Sigmoid colon (tissue), 7 donors: ENCODE results near the gene MGAT5. TPM values are rescaled to one million over a fixed set of nuclear protein-coding genes. Genes with fewer than 3 reads are reported as not detected.

ENCODE experiments used
- DNase-seq: peaks from one replicate; pipeline ENCODE4 v3.0.0-alpha.2; 2019
- H3K27ac ChIP-seq, 4 donors: fragments of 200-600 bp; sonication (generic); one replicate each; pipeline ENCODE4 v1.5.1; 2016 to 2019; ENCODE audit warnings: mild to moderate bottlenecking in 1 of 4
- H3K27me3 ChIP-seq, 3 donors: fragments of 200-600 bp; sonication (generic); one replicate each; pipeline ENCODE4 v1.5.1; 2019; ENCODE audit warnings: mild to moderate bottlenecking in 1 of 3
- H3K36me3 ChIP-seq, 4 donors: fragments of 200-600 bp; sonication (generic); one replicate each; pipeline ENCODE4 v1.5.1; 2016 to 2019
- H3K4me1 ChIP-seq, 4 donors: fragments of 200-600 bp; sonication (generic); one replicate each; pipeline ENCODE4 v1.5.1; 2017 to 2019
- H3K4me3 ChIP-seq, 4 donors: fragments of 200-600 bp; sonication (generic); one replicate each; pipeline ENCODE4 v1.5.1; 2017 to 2019; ENCODE audit warnings: mild to moderate bottlenecking in 2 of 4, moderate library complexity in 1 of 4
- H3K9me3 ChIP-seq, 4 donors: fragments of 200-600 bp in 3 of 4; sonication (generic) in 3 of 4; one replicate each; pipeline versions ENCODE4 v1.5.1 to v1.6.1; 2013 to 2019
- EP300 ChIP-seq, 4 donors: sonication (generic); formaldehyde crosslinking; IDR thresholded peaks; one replicate each; pipeline ENCODE4 v1.6.1; 2017; ENCODE audit warnings: antibody characterized with exemption in 4 of 4
- POLR2A ChIP-seq, 2 donors: fragments of 450-650 bp; IDR thresholded peaks; one replicate each; pipeline ENCODE4 v1.6.1; 2016; ENCODE audit warnings: antibody characterized with exemption in 2 of 2, mild to moderate bottlenecking in 2 of 2, moderate library complexity in 2 of 2
- POLR2AphosphoS5 ChIP-seq, 4 donors: sonication (generic); formaldehyde crosslinking; IDR thresholded peaks; one replicate each; pipeline ENCODE4 v1.6.1; 2017; ENCODE audit warnings: antibody characterized with exemption in 4 of 4
- WGBS, 2 donors: extraction: QIAGEN DNeasy Blood & Tissue Kit; methylation state at CpG; one replicate each; pipeline ENCODE4 v1.1.7; 2013; 5-methylcytosine and 5-hydroxymethylcytosine counted together
- intact Hi-C: fragments of 100-400 bp; cut with DNase I; formaldehyde crosslinking; loops from one replicate; pipeline ENCODE4 v1.15.1; 2023
- polyA plus RNA-seq, 3 donors: library from polyadenylated mRNA; stranded (reverse); fragments of 200-250 nt; gene quantifications; one replicate each; pipeline ENCODE4 v1.2.3, GENCODE V29; 2013
- total RNA-seq, 4 donors: library from RNA; depleted of rRNA; stranded (reverse); fragments of >200 nt; gene quantifications; one replicate each; pipeline ENCODE4 v1.1.0, GENCODE V29; 2016
- TF ChIP-seq, protein P1 (sequence below), 4 experiments: fragments of 450-650 bp in 3 of 4; fragments of 200-600 bp in 1 of 4; IDR thresholded peaks; one replicate each; pipeline ENCODE4 v1.5.1; 2016 to 2019; ENCODE audit warnings: antibody characterized with exemption in 4 of 4, mild to moderate bottlenecking in 3 of 4, moderate library complexity in 2 of 4
- donor health status: healthy with polysubstance abuse.
- donor health status: Bipolar disorder and iron deficiency.
- donor health status: healthy.

The MGAT5 gene
- total and polyA plus RNA-seq, 7 donors = 3.0 to 42.4 (median 30.3) TPM

DNA sequence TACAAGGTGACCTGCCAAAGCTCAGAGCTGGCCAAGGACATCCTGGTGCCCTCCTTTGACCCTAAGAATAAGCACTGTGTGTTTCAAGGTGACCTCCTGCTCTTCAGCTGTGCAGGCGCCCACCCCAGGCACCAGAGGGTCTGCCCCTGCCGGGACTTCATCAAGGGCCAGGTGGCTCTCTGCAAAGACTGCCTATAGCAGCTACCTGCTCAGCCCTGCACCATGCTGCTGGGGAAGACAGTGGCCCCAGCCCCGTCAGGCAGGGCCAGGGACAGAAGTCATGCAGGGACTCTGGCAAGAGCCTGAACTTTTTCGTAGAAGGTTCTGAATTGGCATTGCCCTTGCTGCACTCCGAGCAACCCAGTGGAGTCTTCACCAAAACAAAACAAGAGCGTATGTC lies 194.8 kb downstream of the MGAT5 start:
- Histone ChIP-seq H3K27me3 (no peaks in the 10 kb centered on the region), H3K4me1 (peaks cover 0 to 5% (median 0%) of the 10 kb centered on the region in 4 donors), H3K9me3 (no peaks in the 10 kb centered on the region), H3K27ac (no peak overlapping the region), H3K4me3 (no peak overlapping the region), H3K36me3 (peaks cover 0 to 24% (median 0%) of the 10 kb centered on the region in 4 donors)
- intact Hi-C loops = no loop called here
- TF ChIP-seq POLR2A (IDR thresholded peaks at IDR 0.05) (no peak), POLR2AphosphoS5 (IDR thresholded peaks at IDR 0.05) (no peak), EP300 (IDR thresholded peaks at IDR 0.05) (no peak)
- TF ChIP-seq, protein P1, sequence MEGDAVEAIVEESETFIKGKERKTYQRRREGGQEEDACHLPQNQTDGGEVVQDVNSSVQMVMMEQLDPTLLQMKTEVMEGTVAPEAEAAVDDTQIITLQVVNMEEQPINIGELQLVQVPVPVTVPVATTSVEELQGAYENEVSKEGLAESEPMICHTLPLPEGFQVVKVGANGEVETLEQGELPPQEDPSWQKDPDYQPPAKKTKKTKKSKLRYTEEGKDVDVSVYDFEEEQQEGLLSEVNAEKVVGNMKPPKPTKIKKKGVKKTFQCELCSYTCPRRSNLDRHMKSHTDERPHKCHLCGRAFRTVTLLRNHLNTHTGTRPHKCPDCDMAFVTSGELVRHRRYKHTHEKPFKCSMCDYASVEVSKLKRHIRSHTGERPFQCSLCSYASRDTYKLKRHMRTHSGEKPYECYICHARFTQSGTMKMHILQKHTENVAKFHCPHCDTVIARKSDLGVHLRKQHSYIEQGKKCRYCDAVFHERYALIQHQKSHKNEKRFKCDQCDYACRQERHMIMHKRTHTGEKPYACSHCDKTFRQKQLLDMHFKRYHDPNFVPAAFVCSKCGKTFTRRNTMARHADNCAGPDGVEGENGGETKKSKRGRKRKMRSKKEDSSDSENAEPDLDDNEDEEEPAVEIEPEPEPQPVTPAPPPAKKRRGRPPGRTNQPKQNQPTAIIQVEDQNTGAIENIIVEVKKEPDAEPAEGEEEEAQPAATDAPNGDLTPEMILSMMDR (IDR thresholded peaks at IDR 0.05) = no peak
- WGBS, 2 donors = 94 to 95% methylated on average over 6 of the region's 6 CpGs
- no peak for DNase-seq

DNA sequence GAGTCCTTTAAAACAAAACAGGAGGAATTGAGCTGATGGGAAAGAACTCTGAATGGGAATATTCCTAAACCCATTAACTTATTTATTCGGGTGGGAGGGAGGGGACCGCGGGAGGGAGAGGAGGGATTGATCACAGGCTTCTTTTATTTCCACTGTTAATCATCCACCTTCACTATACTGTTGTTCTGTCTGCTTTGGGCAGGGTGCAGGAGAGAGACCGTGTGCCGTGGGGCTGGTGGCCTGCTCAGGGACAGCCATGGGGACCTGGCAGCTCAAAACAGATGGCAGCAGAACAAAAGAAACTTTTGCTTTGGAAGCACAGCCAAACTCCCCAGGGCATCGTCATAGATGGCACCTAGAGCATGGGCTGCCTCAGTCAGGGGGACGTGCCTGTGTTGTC lies 195.3 kb downstream of the MGAT5 start:
- intact Hi-C loops = no loop called here
- no peak overlapping the region for H3K4me3 ChIP-seq
- WGBS, 2 donors = 80 to 87% methylated on average over 7 of the region's 7 CpGs
- H3K27ac ChIP-seq = no peak overlapping the region
- H3K4me1 ChIP-seq = peaks cover 0 to 5% (median 0%) of the 10 kb centered on the region in 4 donors
- TF ChIP-seq, protein P1 (IDR thresholded peaks at IDR 0.05) = no peak
- TF ChIP-seq EP300 (IDR thresholded peaks at IDR 0.05) = no peak
- no peak for TF ChIP-seq POLR2AphosphoS5 (IDR thresholded peaks at IDR 0.05)
- TF ChIP-seq POLR2A (IDR thresholded peaks at IDR 0.05) = no peak
- no peaks in the 10 kb centered on the region for H3K27me3 ChIP-seq
- H3K36me3 ChIP-seq = peaks cover 0 to 24% (median 0%) of the 10 kb centered on the region in 4 donors
- no peaks in the 10 kb centered on the region for H3K9me3 ChIP-seq
- no peak for DNase-seq

DNA sequence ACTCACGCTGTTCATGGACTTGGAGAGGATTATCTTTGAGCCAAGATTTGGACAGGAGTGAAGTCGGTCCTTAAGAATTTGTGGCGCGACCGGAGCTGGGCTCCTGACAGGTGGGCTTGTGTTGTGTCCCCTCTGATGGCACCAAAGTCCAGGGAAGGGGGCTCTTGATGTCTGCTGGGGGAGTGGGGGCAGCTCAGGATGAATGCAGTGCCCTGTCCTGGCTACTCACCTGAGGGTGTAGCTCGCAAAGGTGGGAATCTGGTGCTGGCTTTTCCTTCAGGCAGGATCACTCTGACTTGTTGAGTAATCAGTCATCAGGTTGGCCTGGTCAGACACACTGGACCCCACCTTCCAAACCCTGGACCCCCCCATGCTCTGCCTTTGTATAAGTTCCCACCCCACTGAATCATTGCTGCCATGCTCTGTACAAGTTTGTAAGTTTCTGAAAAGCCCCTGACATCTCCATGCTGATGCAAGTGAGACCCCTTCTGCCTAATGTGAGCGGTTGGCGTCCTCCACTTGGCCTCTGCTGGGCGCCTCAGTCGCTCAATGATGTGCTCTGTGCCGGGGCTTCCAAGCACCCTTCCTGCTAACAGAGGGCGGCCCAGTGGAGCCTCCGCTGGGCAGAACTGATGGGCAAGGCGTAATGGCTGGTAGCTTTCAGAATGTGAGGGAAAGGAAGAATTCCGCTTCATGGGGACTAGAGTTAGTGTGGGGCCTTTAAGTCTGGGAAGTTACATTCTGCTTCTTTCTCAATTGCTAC lies 196.1 kb downstream of the MGAT5 start:
- TF ChIP-seq POLR2A (IDR thresholded peaks at IDR 0.05) (no peak), EP300 (IDR thresholded peaks at IDR 0.05) (no peak), POLR2AphosphoS5 (IDR thresholded peaks at IDR 0.05) (no peak)
- TF ChIP-seq, protein P1 (IDR thresholded peaks at IDR 0.05) = no peak
- Histone ChIP-seq H3K9me3 (no peaks in the 10 kb centered on the region), H3K36me3 (peaks cover 0 to 24% (median 0%) of the 10 kb centered on the region in 4 donors), H3K27ac (no peak overlapping the region), H3K4me1 (peaks cover 0 to 5% (median 0%) of the 10 kb centered on the region in 4 donors), H3K4me3 (no peak overlapping the region), H3K27me3 (no peaks in the 10 kb centered on the region)
- DNase-seq = no peak
- intact Hi-C loops = no loop called here
- WGBS, 2 donors = 96 to 97% methylated on average over 15 of the region's 15 CpGs

DNA sequence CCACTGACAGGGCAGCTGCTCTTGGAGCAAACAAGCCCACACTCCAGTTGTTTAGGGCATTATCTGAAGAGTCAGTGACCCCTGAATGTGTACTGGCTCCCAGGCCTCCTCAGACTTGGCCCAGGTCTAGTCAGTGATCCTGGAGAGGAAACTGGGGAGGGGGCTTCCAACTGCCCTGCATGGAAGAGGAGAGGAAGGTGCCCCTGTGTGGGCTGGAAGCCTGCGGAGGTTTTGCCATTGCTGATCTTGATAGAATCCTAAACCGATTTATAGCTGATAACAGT lies 197.4 kb downstream of the MGAT5 start:
- H3K27ac ChIP-seq = no peak overlapping the region
- peaks cover 0 to 20% (median 0%) of the 10 kb centered on the region in 4 donors for H3K36me3 ChIP-seq
- H3K4me3 ChIP-seq = no peak overlapping the region
- intact Hi-C loops = no loop called here
- no peak for DNase-seq
- H3K9me3 ChIP-seq = no peaks in the 10 kb centered on the region
- WGBS, 2 donors = 46 to 95% methylated on average over 2 of the region's 2 CpGs
- TF ChIP-seq POLR2AphosphoS5 (IDR thresholded peaks at IDR 0.05) (no peak), EP300 (IDR thresholded peaks at IDR 0.05) (no peak), POLR2A (IDR thresholded peaks at IDR 0.05) (no peak)
- TF ChIP-seq, protein P1 (IDR thresholded peaks at IDR 0.05) = no peak
- no peaks in the 10 kb centered on the region for H3K27me3 ChIP-seq
- peaks cover 0 to 5% (median 0%) of the 10 kb centered on the region in 4 donors for H3K4me1 ChIP-seq
